Calu3 (cell line): ENCODE measurements around the gene UPF3A. TPM values are rescaled to one million over a fixed set of nuclear protein-coding genes. Genes with fewer than 3 reads are reported as not detected.
A peak's percentile ranks its signal among the peaks of the same experiment; 100 is the strongest.

Source experiments
- BruUV-seq: library from RNA; stranded (reverse); fragments of 400-500 nt; replicated peaks from 2 replicates; lab custom pipeline; 2021; lab: Mats Ljungman, UMichigan
- CTCF ChIA-PET: fragments of 300-600 bp; sonication (Branson Sonifier 250); formaldehyde crosslinking; loops from one replicate; lab custom pipeline; 2022; ENCODE audit warnings: antibody characterized with exemption; lab: Charles Lee
- DNase-seq: peaks from one replicate; pipeline ENCODE4 v3.0.0; 2022
- H3K27ac Mint-ChIP-seq: one replicate; pipeline ENCODE4 v1.8.0; 2022; ENCODE audit warnings: mixed read lengths; ENCODE audit not compliant: unreplicated experiment
- H3K27me3 Mint-ChIP-seq: one replicate; pipeline ENCODE4 v1.8.0; 2022; ENCODE audit warnings: mixed read lengths; ENCODE audit not compliant: unreplicated experiment
- H3K36me3 Mint-ChIP-seq: one replicate; pipeline ENCODE4 v1.8.0; 2022; ENCODE audit warnings: mild to moderate bottlenecking, moderate library complexity, mixed read lengths; ENCODE audit not compliant: insufficient read depth, unreplicated experiment
- H3K4me1 Mint-ChIP-seq: one replicate; pipeline ENCODE4 v1.8.0; 2022; ENCODE audit warnings: mild to moderate bottlenecking, low read depth, mixed read lengths; ENCODE audit not compliant: unreplicated experiment
- H3K4me3 Mint-ChIP-seq: one replicate; pipeline ENCODE4 v1.8.0; 2022; ENCODE audit warnings: mild to moderate bottlenecking, low read depth, moderate library complexity, mixed read lengths; ENCODE audit not compliant: unreplicated experiment
- H3K9me3 Mint-ChIP-seq: one replicate; pipeline ENCODE4 v1.8.0; 2022; ENCODE audit warnings: low read depth, mixed read lengths; ENCODE audit not compliant: unreplicated experiment
- intact Hi-C: fragments of 100-400 bp; cut with micrococcal nuclease; formaldehyde crosslinking; loops from one replicate; pipeline ENCODE4 v1.10.0; 2022; ENCODE audit not compliant: unreplicated experiment
- total RNA-seq: library from RNA; stranded (reverse); gene quantifications from 2 replicates; pipeline ENCODE4 v1.2.3, GENCODE V29; 2022
- TF ChIP-seq, protein P1 (sequence below): fragments of 200-600 bp; IDR thresholded peaks from one replicate; pipeline ENCODE4 v1.8.0; 2022; ENCODE audit warnings: antibody characterized with exemption; ENCODE audit not compliant: unreplicated experiment

The UPF3A gene
- total RNA-seq, 1 experiment from 2014 or later: 12.1 TPM

DNA sequence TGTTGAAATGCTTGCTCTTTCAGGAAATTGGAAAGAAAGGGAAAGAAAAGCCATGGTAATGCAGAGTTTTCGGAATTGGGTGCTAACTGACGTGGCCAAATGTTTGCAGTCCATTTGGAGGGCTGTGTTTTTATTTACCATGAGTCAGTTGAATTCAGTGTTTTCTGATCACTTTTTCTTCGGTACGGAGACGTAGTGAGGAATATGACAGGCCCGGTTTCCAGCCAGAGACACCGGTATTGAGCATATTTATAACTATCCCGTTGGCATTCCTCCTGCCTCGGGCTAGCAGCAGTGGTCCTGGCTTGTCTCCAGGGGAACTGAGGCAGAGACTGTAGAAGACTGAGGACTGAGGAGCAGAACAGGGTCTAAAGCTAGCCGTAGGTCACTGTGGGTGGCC lies 45.7 kb upstream of the UPF3A start:
- Mint-ChIP-seq H3K36me3 (peaks cover 19% of the 10 kb centered on the region), H3K4me1 (no peaks in the 10 kb centered on the region), H3K27ac (no peak overlapping the region), H3K9me3 (no peaks in the 10 kb centered on the region), H3K27me3 (no peaks in the 10 kb centered on the region), H3K4me3 (peak overlapping the region; percentile 71)
- DNase-seq: no peak
- intact Hi-C loops: no loop called here
- TF ChIP-seq, protein P1, sequence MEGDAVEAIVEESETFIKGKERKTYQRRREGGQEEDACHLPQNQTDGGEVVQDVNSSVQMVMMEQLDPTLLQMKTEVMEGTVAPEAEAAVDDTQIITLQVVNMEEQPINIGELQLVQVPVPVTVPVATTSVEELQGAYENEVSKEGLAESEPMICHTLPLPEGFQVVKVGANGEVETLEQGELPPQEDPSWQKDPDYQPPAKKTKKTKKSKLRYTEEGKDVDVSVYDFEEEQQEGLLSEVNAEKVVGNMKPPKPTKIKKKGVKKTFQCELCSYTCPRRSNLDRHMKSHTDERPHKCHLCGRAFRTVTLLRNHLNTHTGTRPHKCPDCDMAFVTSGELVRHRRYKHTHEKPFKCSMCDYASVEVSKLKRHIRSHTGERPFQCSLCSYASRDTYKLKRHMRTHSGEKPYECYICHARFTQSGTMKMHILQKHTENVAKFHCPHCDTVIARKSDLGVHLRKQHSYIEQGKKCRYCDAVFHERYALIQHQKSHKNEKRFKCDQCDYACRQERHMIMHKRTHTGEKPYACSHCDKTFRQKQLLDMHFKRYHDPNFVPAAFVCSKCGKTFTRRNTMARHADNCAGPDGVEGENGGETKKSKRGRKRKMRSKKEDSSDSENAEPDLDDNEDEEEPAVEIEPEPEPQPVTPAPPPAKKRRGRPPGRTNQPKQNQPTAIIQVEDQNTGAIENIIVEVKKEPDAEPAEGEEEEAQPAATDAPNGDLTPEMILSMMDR: no peak
- CTCF ChIA-PET: no interaction called here
- TSS peak; percentile 53 for BruUV-seq

DNA sequence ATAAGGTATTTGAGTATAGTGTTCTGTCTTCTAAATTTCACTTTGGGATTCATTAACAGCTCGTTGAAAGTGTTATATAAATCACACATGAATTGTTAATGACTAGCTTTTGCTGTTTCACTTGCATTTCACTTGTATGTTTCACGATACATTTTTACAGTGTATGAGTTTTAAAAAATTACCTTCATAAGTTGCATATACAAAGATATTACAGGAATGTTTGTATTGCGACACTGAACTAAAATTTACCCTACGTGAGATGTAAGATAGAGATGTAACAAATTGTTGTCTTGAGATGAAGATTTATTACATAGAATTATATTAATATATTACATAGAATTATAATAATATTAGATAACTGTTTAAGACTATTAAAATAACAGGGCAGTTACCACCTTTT lies 45.2 kb upstream of the UPF3A start:
- BruUV-seq: no TSS peak
- no peaks in the 10 kb centered on the region for H3K4me1 Mint-ChIP-seq
- DNase-seq: no peak
- intact Hi-C loops: no loop called here
- H3K27ac Mint-ChIP-seq: no peak overlapping the region
- peak overlapping the region; percentile 71 for H3K4me3 Mint-ChIP-seq
- H3K27me3 Mint-ChIP-seq: no peaks in the 10 kb centered on the region
- no peaks in the 10 kb centered on the region for H3K9me3 Mint-ChIP-seq
- peaks cover 19% of the 10 kb centered on the region for H3K36me3 Mint-ChIP-seq
- CTCF ChIA-PET: no interaction called here
- TF ChIP-seq, protein P1: no peak

DNA sequence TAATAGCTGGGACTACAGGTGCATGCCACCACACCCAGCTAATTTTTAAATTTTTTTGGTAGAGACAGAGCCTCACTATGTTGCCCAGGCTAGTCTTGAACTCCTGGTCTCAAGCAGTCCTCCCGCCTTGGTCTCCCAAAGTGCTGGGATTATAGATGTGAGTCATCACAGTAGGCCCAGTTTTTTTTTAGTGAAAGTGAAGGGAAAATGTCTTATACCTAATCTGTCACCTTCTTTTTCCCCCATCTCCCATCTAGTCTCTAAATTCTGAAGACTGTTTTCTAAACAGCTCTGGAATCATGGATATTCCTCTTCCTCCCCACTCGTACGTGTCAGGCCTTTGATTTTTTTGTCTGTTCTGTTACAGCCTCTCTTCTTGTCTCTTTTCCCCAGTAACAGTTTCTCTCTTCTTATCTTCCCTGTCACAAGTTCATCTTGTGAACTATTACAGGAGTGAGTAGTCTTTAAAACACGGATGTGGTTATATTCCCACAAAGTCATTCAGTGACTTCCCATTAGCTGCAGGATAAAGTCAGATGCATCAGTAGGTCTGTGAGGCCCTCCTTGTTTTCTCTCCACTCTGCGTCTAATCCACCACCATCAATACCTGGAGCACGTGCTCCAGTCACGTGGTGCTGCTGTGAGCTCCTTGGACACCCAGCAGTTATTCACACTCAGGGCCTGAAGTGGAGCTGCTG lies 43.8 kb upstream of the UPF3A start:
- Mint-ChIP-seq H3K9me3 (no peaks in the 10 kb centered on the region), H3K4me3 (no peak overlapping the region), H3K27me3 (no peaks in the 10 kb centered on the region), H3K36me3 (peaks cover 19% of the 10 kb centered on the region), H3K27ac (no peak overlapping the region), H3K4me1 (no peaks in the 10 kb centered on the region)
- no peak for DNase-seq
- TF ChIP-seq, protein P1: no peak
- intact Hi-C loops: no loop called here
- no TSS peak for BruUV-seq
- CTCF ChIA-PET: no interaction called here

DNA sequence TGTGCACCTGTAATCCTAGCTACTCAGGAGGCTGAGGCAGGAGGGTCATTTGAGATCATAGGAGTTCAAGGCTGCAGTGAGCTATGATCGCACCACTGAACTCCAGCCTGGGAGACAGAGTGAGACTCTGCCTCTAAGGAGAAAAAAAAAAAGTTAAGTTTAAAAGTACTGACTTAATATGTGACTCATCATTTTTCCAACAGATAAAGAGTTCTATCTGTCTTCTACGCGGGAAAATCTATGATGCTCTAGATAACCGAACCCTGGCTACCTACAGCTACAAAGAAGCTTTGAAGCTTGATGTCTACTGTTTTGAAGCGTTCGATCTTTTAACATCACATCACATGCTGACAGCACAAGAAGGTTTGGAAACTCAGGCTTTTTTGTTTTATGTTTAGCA lies 39.5 kb upstream of the UPF3A start:
- intact Hi-C loops: no loop called here
- no TSS peak for BruUV-seq
- Mint-ChIP-seq H3K27me3 (no peaks in the 10 kb centered on the region), H3K9me3 (no peaks in the 10 kb centered on the region), H3K27ac (no peak overlapping the region), H3K36me3 (peaks cover 6% of the 10 kb centered on the region), H3K4me1 (no peaks in the 10 kb centered on the region), H3K4me3 (no peak overlapping the region)
- CTCF ChIA-PET: no interaction called here
- TF ChIP-seq, protein P1: no peak
- DNase-seq: no peak
